Activated CD4-positive, alpha-beta T cell treated with anti-CD3 and anti-CD28 coated beads, Interleukin-2, amount 50 U/mL, for 4 hours (primary cell): ENCODE results near the gene PRPSAP1.
"Not testable (repeated sequence)": the region's sequence is repeated elsewhere in the genome, so short reads cannot be mapped to it uniquely, and the experiment has no call there.

Experiments used
- DNase-seq, 2 experiments: peaks; one replicate each; pipeline ENCODE4 v3.0.0-alpha.2; 2020

The PRPSAP1 gene

DNA sequence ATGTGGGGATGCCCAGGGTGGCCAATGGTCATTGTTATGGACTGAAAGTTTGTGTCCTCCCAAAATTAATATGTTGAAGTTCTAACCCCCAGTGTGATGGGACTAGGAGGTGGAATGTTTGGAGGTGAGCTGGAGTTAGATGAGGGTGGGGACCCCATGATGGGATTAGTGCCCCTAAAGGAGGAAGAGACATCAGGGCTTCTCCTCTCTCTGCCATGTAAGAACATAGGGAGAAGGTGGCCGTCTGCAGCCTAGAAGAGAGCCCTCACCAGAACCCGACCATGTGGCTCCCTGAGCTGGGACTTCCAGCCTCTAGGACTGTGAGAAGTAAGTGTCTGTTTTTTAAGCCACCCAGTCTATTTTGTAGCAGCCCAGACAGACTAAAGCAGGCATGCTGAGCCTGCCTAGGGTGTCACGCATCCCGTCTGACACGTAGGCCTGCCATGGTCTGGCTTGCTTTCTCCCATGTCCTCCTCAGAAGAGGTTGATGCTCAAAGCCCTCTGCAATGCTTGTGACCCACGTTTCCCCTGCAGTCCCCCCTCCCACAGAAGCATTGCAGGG lies 4.0 kb upstream of the PRPSAP1 start:
- no peak for DNase-seq

DNA sequence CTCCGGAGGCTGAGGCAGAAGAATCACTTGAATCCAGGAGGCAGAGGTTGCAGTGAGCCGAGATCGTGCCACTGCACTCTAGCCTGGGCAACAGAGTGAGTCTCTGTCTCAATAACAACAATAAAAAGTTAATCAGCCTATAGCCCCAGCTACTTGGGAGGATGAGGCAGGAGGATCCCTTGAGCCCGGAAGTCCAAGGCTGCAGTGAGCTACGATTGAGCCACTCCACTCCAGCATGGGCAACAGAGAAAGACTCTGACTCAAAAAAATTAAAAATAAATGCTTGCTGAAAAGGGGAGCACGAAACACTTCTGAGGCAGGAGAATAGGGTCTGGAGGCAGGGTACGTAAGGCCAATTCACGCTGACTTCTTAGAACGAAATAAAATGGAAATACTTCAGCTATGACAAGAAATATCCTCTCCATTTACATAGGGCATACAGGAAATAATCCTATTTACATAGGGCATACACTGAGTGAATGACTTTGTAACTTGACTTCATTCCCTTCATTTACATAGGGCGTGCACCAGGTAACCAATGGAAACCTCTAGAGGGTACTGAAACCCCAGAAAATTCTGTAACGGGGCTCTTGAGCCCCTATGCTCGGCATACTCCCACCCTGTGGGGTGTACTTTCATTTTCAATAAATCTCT lies 3.2 kb upstream of the PRPSAP1 start:
- no peak for DNase-seq

DNA sequence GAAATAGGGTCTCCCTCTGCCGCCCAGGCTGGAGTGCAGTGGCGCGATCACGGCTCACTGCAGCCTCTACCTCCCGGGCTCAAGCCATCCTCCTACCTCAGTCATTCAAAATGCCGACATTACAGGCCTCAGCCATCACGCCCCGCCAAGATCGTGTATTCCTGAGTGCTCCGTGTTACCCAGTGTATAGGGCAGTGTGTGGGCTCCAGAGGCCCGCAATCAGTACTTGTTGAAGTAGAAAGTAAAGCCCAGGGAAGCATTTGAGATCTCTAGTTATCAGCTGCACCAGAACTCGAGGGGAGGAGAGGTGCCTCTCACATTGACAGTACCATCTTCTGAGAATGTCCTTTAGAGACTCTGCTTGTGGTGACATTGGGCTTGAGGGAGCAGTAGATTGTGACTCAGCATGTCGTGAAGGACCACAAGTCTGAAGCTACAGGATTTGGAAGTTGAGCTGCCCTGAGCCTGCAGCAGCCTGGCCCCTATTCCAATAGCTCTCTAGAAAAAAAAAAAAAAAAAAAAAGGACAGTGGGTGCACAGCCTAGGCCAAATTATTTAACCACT lies 1.1 kb upstream of the PRPSAP1 start:
- DNase-seq: no peak

DNA sequence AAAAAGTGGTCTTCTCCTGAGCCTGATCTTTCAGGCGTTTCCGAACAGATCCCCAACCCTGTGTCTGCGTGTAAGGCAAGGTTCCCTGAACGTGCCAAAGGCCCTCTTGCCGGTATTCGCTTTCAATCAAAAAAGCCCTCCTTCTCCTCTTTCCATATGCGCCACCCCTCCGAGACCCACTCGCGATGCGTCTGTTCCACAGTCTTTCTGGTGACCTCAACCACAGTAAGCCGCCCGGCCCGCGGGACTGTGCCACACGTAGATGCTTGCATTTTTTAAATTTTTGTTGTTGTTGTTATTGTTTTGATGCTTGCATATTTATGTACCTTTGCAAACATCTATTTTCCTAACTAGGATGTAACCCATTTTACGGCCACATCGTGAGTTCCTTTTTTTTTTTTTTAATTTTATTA lies 607 bp upstream of the PRPSAP1 start:
- DNase-seq: no peak

DNA sequence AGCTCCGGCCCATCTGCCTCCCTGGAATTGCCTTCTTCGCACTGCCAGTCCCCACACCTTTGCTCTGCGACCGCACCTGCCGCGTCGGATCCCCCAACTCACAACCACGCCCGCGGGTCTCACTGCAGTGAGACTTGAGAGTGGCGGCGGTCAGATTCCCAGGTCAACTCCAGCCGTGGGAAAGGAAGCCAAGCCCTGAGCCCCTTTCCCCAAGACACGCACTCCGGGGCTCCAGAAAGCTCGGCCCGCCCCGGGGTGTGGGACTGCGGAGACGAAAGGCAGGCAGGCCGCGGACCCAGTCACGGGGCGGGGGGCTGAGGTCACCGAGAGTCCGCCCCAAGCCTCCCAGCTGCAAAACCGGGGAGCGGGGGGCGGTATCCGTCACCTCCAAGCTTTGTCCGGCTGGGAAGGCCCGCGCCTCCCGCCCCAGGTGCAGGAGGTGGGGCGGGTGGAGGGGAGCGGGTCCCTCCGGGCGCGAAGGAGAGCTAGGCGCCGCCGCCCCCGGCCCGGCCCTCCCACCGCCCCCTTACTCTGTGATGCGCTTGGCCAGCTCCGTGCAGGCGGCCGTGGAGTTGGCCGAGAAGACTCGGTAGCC lies 615 bp downstream of the PRPSAP1 start:
- DNase-seq: no peak

DNA sequence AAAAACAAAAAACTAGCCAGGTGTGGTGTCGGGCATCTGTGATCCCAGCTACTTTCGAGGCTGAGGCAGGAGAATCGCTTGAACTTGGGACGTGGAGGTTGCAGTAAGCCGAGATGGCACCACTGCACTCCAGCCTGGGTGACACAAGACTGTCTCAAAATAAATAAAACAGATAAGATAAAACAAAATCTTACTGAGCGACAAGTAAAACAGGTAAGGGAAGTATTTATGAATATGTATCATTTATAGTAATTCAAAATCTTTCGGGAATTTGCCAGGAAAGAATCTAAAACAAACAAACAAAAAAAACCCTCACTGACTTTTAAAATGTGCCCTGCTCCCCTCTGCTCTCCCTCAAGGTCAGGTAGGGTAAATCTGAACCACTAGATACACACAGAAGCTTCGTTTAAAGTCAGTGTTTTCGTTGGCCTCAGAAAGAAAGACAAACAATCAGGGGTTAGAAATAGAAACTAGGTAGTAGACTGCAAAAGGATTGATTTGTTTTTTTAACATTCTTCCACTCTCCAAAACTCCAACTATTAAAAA lies 2.1 kb downstream of the PRPSAP1 start:
- DNase-seq: no peak

DNA sequence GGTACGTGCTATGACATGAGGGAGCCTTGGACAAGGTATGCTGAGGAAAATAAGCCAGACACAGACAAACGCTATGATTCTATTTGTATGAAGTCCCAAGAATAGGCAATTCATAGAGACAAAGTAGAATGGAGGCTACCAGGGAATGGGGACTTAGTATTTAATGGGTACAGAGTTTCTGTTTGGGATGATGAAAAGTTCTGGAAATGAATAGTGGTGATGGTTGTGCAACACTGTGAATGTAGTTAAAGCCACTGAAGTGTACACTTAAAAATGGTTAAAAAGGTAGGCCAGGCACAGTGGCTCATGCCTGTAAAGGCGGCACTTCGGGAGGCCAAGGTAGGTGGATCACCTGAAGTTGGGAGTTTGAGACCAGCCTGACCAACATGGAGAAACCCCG lies 3.3 kb downstream of the PRPSAP1 start:
- no peak for DNase-seq

DNA sequence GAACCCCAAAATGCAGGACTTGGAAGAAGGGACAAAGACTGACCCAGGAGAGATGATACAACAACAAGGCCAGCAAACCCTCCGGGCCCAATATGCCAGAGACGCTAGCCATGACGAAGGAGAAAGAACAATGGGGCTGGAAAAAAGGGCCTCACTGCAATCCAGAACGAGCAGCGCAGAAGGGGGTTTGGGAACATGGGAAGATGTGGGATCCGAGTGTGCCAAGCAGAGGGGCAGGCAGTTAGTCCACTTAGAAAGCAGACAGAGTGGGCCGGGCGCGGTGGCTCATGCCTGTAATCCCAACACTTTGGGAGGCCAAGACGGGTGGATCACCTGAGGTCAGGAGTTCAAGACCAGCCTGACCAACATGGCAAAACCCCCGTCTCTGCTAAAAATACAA lies 6.8 kb downstream of the PRPSAP1 start:
- not testable (repeated sequence) for DNase-seq

DNA sequence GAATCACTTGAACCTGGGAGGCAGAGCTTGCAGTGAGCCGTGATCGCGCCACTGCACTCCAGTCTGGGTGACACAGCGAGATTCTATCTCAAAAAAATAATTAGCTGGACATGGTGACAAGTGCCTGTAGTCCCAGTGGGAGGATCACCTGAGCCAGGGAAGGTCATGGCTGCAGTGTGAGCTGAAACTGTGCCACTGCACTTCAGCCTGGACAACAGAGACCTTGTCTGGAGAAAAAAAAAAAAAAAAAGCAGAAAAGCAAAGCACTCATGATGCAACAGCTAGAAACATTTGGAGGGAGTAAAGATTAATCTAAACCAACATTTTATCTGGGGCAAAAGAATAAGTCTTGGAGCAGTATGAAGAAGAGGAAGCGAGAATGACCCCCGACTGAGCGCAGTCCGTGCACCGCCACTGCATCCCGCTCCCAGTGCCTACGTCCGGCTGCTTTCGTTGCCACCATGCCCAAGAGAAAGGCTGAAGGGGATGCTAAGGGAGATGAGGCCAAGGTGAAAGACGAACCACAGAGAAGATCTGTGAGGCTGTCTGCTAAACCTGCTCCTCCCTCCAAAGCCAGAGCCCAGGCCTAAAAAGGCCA lies 8.2 kb downstream of the PRPSAP1 start:
- no peak for DNase-seq

DNA sequence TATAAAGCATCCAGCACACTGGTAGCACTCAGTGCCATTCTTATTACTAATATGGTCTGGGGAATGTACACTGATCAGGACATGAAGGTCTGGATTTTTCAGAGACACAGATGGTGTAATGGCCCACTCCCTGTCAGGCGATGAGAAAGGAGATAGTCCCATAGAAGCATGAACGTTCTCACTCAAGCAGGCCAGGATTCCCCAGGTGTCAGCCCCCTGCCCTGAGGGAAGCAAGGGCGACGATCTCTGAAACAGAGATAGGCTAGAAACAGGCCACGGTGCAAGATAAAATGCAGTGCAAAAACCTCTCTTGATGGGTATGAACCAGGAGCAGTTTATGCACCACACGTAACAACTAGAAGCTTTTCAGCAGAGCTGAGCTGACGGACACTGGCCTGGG lies 10.6 kb downstream of the PRPSAP1 start:
- DNase-seq: no peak

DNA sequence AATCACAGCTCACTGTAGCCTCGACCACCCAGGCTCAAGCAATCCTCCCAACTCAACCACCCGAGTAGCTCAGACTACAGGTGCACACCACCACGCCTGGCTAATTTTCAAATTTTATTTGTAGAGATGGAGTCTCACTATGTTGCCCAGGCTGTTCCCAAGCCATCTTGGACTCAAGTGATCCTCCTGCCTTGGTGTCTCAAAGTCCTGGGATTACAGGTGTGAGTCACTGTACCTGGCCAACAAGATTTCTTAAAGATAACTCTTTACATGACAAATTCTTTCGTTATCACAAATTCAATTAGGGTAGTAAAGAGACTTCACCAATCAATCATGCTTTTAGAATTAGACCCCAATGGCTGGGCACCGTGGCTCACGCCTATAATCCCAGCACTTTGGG lies 12.4 kb downstream of the PRPSAP1 start:
- no peak for DNase-seq

DNA sequence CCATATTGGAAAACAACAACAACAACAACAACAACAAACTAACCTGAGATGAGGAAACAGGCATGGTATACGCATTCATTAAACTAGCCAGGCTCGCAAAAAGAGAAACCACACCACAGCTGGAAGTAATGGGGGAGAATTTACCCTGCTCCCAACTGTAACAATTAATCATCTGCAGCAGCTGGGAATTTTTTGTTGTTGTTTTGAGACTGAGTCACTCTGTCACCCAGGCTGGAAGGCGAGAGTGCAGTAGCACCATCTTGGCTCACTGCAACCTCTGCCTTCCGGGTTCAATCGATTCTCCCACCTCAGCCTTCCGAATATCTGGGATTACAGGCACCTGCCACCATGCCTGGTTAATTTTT lies 16.3 kb downstream of the PRPSAP1 start:
- DNase-seq: no peak

DNA sequence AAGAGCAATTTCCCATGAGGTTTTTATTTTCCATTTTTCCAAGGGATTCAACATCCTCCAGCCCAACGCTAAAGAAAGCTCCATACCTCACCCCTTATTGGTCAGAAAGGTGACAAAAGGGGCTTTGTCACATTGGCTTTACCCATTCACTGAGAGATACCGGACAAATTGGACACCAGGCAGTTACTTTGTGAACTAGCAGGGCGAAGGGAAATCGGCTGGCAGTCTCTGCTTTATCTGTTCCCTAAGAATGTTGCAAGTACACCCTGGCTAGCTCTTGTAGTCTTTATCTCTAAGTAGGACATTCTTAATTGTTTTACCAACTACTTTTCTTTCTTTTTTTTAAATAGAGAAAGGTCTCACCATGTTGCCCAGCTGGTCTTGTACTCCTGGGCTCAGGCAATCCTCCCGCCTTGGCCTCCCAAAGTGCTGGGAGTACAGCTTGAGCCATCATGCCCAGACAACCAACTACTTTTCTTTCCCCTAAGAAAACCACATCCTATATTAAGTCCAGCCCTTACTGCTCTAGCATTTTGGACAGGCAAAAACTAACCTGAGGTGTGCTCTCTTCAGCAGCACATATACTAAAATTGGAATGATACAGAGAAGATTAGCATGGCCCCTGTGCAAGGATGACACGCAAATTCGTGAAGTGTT lies 16.8 kb downstream of the PRPSAP1 start:
- no peak for DNase-seq

DNA sequence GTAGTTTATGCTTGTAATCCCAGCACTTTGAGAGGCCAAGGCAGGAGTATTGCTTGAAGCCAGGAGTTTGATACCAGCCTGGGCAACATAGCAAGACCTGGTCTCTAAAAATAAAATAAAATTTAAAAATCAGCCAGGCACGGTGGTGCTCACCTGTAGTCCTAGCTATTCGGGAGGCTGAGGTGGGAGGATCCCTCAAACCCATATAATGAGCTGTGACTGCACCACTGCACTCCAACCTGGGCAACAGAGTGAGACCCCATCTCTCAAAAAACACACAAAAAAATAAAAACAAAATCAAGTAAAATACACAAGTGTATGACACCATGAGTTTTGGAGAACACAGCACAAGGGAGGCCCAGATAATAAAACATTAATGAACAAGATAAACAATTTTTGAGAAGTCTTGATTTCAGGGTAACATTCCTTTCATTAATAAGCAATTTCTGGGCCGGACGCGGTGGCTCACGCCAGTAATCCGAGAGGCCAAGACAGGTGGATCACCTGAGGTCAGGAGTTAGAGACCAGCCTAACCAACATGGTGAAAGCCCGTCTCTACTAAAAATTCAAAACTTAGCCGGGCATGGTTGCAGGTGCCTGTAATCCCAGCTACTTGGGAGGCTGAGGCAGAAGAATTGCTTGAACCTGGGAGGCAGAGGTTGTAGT lies 17.9 kb downstream of the PRPSAP1 start:
- DNase-seq: no peak

DNA sequence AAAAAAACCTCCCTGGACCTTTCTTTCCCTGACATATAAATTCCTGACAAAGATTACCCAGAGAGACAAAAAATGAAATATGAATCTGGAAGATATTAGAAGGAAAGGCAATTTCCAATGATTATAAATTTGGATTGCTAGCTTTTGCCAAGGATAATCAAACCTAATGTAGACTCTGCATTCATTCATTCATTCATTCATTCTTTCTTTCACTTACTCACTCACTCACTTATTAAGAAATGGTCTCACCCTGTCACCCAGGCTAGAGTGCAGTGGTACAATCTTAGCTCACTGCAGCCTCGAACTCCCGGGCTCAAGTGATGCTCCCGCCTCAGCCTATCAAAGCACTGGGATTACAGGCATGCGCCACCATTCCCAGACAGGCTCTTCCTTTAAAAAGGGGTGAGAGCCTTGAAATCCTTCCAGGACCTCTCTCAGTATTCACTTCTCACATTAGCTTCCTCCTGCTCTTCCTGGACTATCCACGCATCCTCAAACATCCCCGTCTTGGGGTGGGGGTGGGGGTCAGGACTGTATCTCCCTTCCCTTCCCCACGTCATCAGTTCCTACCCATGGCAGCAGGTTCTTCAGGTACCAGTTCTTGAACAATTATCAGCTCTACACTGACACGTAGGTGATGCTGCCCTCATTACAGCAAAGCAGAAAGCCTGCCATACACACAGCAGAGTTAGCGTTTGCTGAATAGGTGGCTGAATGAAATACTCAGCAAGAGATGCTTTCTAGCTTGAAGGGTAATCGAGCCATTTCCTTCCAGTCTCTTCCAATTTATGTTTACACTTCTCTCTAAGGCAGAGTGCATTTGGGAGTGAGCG lies 19.8 kb downstream of the PRPSAP1 start:
- no peak for DNase-seq

DNA sequence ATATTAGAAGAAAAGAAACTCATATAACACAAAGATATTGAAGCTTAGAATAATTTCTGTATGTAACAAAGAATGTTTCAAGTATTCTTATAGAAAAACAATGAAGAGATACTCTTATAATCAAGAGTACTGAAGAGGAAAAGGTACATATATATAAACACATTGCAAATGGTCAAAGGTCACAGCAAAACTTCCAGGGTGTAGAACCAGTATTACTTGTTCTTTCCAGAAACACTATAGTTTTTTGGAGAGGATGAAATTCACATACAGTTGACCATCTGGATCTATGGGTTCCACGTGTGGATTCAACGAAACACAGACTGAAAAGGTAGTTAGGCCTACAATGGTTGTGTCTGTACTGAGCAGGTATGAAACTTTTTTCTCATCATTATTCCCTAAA lies 22.6 kb downstream of the PRPSAP1 start:
- no peak for DNase-seq

DNA sequence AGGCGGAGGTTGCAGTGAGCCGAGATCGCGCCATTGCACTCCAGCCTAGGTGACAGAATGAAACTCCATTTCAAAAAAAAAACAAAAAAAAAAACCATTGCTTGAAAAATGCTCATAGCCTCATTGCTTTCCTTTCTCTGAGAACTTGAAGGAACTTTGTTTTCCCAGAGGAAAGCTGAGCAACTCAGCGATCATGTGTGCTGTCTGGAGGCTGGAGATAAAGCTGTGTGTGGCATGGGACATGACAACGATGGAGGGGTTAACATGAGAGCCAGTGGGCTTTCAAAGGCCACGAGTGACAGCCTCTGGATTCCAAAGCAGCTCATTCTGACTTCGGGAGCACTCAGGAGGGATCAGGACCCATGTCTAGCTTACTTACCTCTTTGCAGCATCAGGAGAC lies 24.1 kb downstream of the PRPSAP1 start:
- no peak for DNase-seq

DNA sequence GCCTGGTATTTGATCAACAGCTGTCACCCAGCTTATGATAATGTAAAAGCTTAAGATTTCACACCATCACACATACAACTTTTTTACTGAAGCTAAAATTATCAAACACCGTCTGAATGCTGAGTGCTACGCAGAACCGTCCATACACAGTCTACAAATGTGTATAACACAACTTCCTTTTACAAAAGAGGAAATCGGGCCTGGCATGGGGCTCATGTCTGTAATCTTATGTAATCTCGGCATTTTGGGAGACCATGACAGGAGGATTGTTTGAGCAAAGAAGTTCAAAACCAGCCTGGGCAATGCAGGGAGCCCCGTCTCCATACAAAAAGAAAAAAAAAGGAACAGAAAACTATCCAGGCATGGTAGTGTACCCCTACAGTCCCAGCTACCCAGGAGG lies 26.0 kb downstream of the PRPSAP1 start:
- DNase-seq: no peak

DNA sequence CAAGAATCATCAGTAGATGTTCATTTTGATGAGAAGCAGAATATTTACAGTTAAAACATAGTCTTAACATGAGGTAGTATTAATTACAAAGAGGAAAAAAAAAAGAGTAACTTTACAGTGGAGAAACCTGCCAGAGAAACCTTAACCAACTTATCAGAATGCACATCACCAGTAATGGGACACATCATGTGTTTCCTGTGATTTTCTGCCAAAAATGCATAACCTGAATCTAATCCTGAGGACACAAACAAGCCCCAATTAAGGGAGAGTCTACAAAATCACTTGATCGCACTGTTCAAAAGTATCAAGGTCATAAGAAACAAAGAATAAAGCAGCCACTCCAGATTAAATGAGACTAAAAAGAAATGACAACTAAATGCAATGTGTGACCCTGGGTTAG lies 27.4 kb downstream of the PRPSAP1 start:
- no peak for DNase-seq

DNA sequence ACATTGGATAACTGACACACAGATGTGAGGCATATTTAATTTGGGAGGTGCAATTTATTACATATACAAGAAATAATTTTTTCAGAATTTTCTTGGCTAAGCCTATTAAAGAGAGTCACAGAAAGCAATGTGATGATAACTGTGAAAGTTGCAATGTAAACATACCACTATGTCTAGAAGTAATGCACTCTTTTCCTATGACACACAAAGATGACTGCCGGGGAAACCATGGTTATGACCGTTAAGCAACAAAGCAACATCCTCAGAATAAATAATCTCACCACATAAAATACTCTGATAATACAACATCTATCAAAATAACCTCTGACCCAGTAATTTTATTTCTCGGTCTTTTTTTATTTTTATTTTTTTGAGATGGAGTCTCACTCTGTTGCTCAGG lies 35.1 kb downstream of the PRPSAP1 start:
- no peak for DNase-seq

DNA sequence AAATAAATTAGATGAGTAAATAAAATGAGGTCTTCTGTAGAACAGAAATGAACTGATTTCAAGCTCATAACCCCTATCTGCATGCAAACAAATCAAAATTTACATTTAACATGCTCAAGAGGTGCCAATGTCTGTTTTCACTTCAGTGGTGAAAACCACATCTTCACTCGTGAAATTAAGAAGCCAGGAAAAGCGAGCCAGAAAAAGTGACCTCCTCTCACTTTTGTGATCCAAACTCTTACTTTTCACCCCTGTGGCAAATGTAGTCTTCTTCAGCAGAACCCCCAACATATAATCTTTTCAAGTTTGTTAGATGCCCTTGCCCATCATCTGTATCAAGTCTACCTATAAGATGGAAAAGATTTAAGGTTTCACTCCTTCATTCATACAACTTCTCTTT lies 36.2 kb downstream of the PRPSAP1 start:
- DNase-seq: no peak
